Left hindlimb (tissue), 1 donor: ENCODE measurements around the gene DR1.

Experiments
- DNase-seq: peaks from one replicate; pipeline ENCODE4 v3.0.0-alpha.2; 2018

Gene DR1

GRCh38 chr1:93395195-93395594 lies 49.5 kb downstream of the DR1 start:
- no peak for DNase-seq

GRCh38 chr1:93399781-93400180 lies 54.1 kb downstream of the DR1 start:
- DNase-seq: no peak

GRCh38 chr1:93408203-93408602 lies 62.5 kb downstream of the DR1 start:
- no peak for DNase-seq

- no peak for DNase-seq
These were observed 65.3 kb downstream of the DR1 start for GRCh38 chr1:93411000-93411399.

- no peak for DNase-seq
These were observed 69.0 kb downstream of the DR1 start for GRCh38 chr1:93414749-93415148.

- DNase-seq: no peak
These were observed 69.6 kb downstream of the DR1 start for GRCh38 chr1:93415296-93415695.

- DNase-seq: no peak
These were observed 70.5 kb downstream of the DR1 start for GRCh38 chr1:93416183-93416582.
